PFSK-1 (cell line): ENCODE data around the gene SVOPL.

Source experiments
- FOXP2 ChIP-seq: optimal IDR thresholded peaks from 2 replicates; pipeline ENCODE3; 2011; ENCODE audit warnings: borderline replicate concordance, control low read depth, inconsistent platforms; ENCODE audit not compliant: insufficient read depth; ENCODE audit errors: extremely low read length, extremely low read depth
- POLR2AphosphoS5 ChIP-seq: IDR thresholded peaks from 2 replicates; pipeline ENCODE4 v1.6.1; 2012; ENCODE audit warnings: low read depth, mild to moderate bottlenecking, control low read depth, low read length, moderate library complexity
- REST ChIP-seq, 2 experiments: IDR thresholded peaks; 2 replicates each; pipeline versions ENCODE4 v1.6.1 to v1.8.0; 2011 to 2012; ENCODE audit warnings: low read depth in 2 of 2, low read length in 2 of 2, control low read depth in 1 of 2, inconsistent platforms in 1 of 2, mild to moderate bottlenecking in 1 of 2, moderate library complexity in 1 of 2; ENCODE audit not compliant: insufficient read depth in 1 of 2
- SIN3A ChIP-seq: IDR thresholded peaks from 2 replicates; pipeline ENCODE4 v1.6.1; 2012; ENCODE audit warnings: mild to moderate bottlenecking, low read length, moderate library complexity, borderline replicate concordance; ENCODE audit not compliant: insufficient read depth
- TAF1 ChIP-seq: IDR thresholded peaks from 2 replicates; pipeline ENCODE4 v1.6.1; 2012; ENCODE audit warnings: low read length, control low read depth, borderline replicate concordance; ENCODE audit not compliant: insufficient read depth

GRCh38 chr7:138726288-138726687, 25.1 kb upstream of the SVOPL start:
- no peak for TF ChIP-seq POLR2AphosphoS5
- no peak for TF ChIP-seq SIN3A
- no peak for TF ChIP-seq REST (IDR thresholded peaks at IDR 0.05; ENCODE audit: insufficient read depth in 1 of 2, low read depth in 2 of 2, low read length in 2 of 2)
- no peak for TF ChIP-seq FOXP2
- no peak for TF ChIP-seq TAF1
